ENCODE results near the gene UMAD1. TPM values are rescaled to one million over a fixed set of nuclear protein-coding genes. Genes with fewer than 3 reads are reported as not detected.
A peak's percentile ranks its signal among the peaks of the same experiment; 100 is the strongest.

UMAD1 gene
- total RNA-seq, 6 experiments from 2014 or later = 7.6 to 15.3 (median 9.5) TPM

GRCh38 chr7:7756577-7756976 lies 116.0 kb downstream of the UMAD1 start:
- Histone ChIP-seq H3K27me3 (no peaks in the 10 kb centered on the region), H3K9me3 (no peaks in the 10 kb centered on the region), H3K27ac (no peak overlapping the region), H3K36me3 (no peaks in the 10 kb centered on the region), H3K4me1 (peaks cover 0 to 7% (median 0%) of the 10 kb centered on the region in 4 donors), H3K4me3 (no peak overlapping the region)
- DNase-seq (no peak), ATAC-seq (no peak)
- intact Hi-C loops (cut with DNase I) = no loop called here
- 68% methylated on average over 3 of the region's 3 CpGs for WGBS (ENCODE audit: insufficient coverage, low coverage, low lambda C conversion rate, missing lambda C conversion rate)
- TF ChIP-seq POLR2A (IDR thresholded peaks at IDR 0.05) (no peak), CTCF (IDR thresholded peaks at IDR 0.05) (no peak)

GRCh38 chr7:7757576-7757975 lies 117.0 kb downstream of the UMAD1 start:
- no peak for ATAC-seq
- WGBS (ENCODE audit: insufficient coverage, low coverage, low lambda C conversion rate, missing lambda C conversion rate) = 84% methylated on average over 4 of the region's 4 CpGs
- Histone ChIP-seq H3K27me3 (no peaks in the 10 kb centered on the region), H3K4me3 (no peak overlapping the region), H3K4me1 (peaks cover 0 to 7% (median 0%) of the 10 kb centered on the region in 4 donors), H3K9me3 (no peaks in the 10 kb centered on the region), H3K36me3 (no peaks in the 10 kb centered on the region), H3K27ac (no peak overlapping the region)
- intact Hi-C loops (cut with DNase I) = no loop called here
- no peak for TF ChIP-seq POLR2A (IDR thresholded peaks at IDR 0.05)
- no peak for TF ChIP-seq CTCF (IDR thresholded peaks at IDR 0.05)
- DNase-seq = no peak

- H3K4me1 ChIP-seq = peaks cover 0 to 7% (median 0%) of the 10 kb centered on the region in 4 donors
- peak overlapping the region; percentile 38 to 47 (median 46) for H3K4me3 ChIP-seq
- H3K36me3 ChIP-seq = no peaks in the 10 kb centered on the region
- no peak for TF ChIP-seq POLR2A (IDR thresholded peaks at IDR 0.05)
- peak; percentile 28 to 52 (median 47) for TF ChIP-seq CTCF (IDR thresholded peaks at IDR 0.05)
- no peaks in the 10 kb centered on the region for H3K9me3 ChIP-seq
- ATAC-seq = peak; percentile 56 to 69 (median 61)
- peak overlapping the region; percentile 37 to 74 (median 60) for H3K27ac ChIP-seq
- H3K27me3 ChIP-seq = no peaks in the 10 kb centered on the region
- intact Hi-C loops (cut with DNase I) = no loop called here
- no peak for DNase-seq
- 11% methylated on average over 5 of the region's 5 CpGs for WGBS (ENCODE audit: insufficient coverage, low coverage, low lambda C conversion rate, missing lambda C conversion rate)
Measured at GRCh38 chr7:7761340-7761973, 120.9 kb downstream of the UMAD1 start.

- ATAC-seq = peak; percentile 80 to 86 (median 84)
- TF ChIP-seq POLR2A (IDR thresholded peaks at IDR 0.05) = no peak
- no peak for TF ChIP-seq CTCF (IDR thresholded peaks at IDR 0.05)
- Histone ChIP-seq H3K4me3 (peak overlapping the region; percentile 38 to 47 (median 46)), H3K4me1 (peaks cover 0 to 7% (median 0%) of the 10 kb centered on the region in 4 donors), H3K27me3 (no peaks in the 10 kb centered on the region), H3K9me3 (no peaks in the 10 kb centered on the region), H3K27ac (peak overlapping the region; percentile 37 to 74 (median 60)), H3K36me3 (no peaks in the 10 kb centered on the region)
- DNase-seq = no peak
- intact Hi-C loops (cut with DNase I) = no loop called here
- WGBS (ENCODE audit: insufficient coverage, low coverage, low lambda C conversion rate, missing lambda C conversion rate) = 5% methylated on average over 9 of the region's 9 CpGs
Measured at GRCh38 chr7:7761974-7762779, 121.6 kb downstream of the UMAD1 start.
